Activated T-cell treated with anti-CD3 and anti-CD28 coated beads for 1 hour (primary cell): Measurements from ENCODE around the gene NOL4L.

Source experiments
- DNase-seq: peaks from one replicate; pipeline ENCODE4 v3.0.0-alpha.2; 2020; ENCODE audit warnings: low read depth

The NOL4L gene

GRCh38 chr20:32585011-32585585 is at the start of gene NOL4L:
Gene NOL4L (minus strand): TSS chr20:32585333. CDS start chr20:32584890, 443 bp downstream.
- peak; percentile 22 for DNase-seq

- no peak for DNase-seq
These were observed 49.1 kb upstream of the NOL4L start for GRCh38 chr20:32634041-32634805.

- DNase-seq = no peak
These were observed 47.6 kb upstream of the NOL4L start for GRCh38 chr20:32632461-32633354.

- DNase-seq = no peak
These were observed 46.9 kb upstream of the NOL4L start for GRCh38 chr20:32631933-32632460.

- DNase-seq = no peak
These were observed 44.7 kb upstream of the NOL4L start for GRCh38 chr20:32629813-32630212.

- no peak for DNase-seq
These were observed 43.9 kb upstream of the NOL4L start for GRCh38 chr20:32628960-32629530.

- DNase-seq = no peak
These were observed 41.9 kb upstream of the NOL4L start for GRCh38 chr20:32626859-32627636.

- no peak for DNase-seq
These were observed 41.3 kb upstream of the NOL4L start for GRCh38 chr20:32626407-32626806.

- DNase-seq = no peak
These were observed 40.9 kb upstream of the NOL4L start for GRCh38 chr20:32625996-32626395.

GRCh38 chr20:32624687-32625345 is 39.7 kb upstream of the NOL4L start:
- no peak for DNase-seq

GRCh38 chr20:32623667-32624157 is 38.6 kb upstream of the NOL4L start:
- no peak for DNase-seq

- DNase-seq = no peak
These were observed 37.7 kb upstream of the NOL4L start for GRCh38 chr20:32622585-32623468.

GRCh38 chr20:32621891-32622584 is 36.9 kb upstream of the NOL4L start:
- DNase-seq = no peak

GRCh38 chr20:32621071-32621890 is 36.1 kb upstream of the NOL4L start:
- no peak for DNase-seq

GRCh38 chr20:32619586-32619985 is 34.5 kb upstream of the NOL4L start:
- DNase-seq = no peak

- no peak for DNase-seq
These were observed 29.6 kb upstream of the NOL4L start for GRCh38 chr20:32614772-32615171.

GRCh38 chr20:32614303-32614702 is 29.2 kb upstream of the NOL4L start:
- no peak for DNase-seq
